Neural crest cell (in vitro differentiated cells): ENCODE measurements around the gene FGF7. TPM values are rescaled to one million over a fixed set of nuclear protein-coding genes. Genes with fewer than 3 reads are reported as not detected.
"Not testable (repeated sequence)": the region's sequence is repeated elsewhere in the genome, so short reads cannot be mapped to it uniquely, and the experiment has no call there.

Experiments used
- DNase-seq: peaks from one replicate; pipeline ENCODE4 v3.0.0; 2021; ENCODE audit warnings: low read depth, mixed read lengths, low spot score
- H3K27ac Mint-ChIP-seq: one replicate; pipeline ENCODE4 v1.8.0; 2021; ENCODE audit warnings: mild to moderate bottlenecking, mixed read lengths; ENCODE audit not compliant: unreplicated experiment
- H3K27me3 Mint-ChIP-seq: 2 replicates; pipeline ENCODE4 v1.8.0; 2021; ENCODE audit warnings: low read depth, mild to moderate bottlenecking, mixed read lengths
- H3K36me3 Mint-ChIP-seq: 2 replicates; pipeline ENCODE4 v1.8.0; 2021; ENCODE audit warnings: low read depth, mild to moderate bottlenecking, mixed read lengths
- H3K4me1 Mint-ChIP-seq: 2 replicates; pipeline ENCODE4 v1.8.0; 2021; ENCODE audit warnings: mixed read lengths
- H3K4me3 Mint-ChIP-seq: one replicate; pipeline ENCODE4 v1.8.0; 2021; ENCODE audit warnings: mild to moderate bottlenecking, mixed read lengths
- H3K9me3 Mint-ChIP-seq: 2 replicates; pipeline ENCODE4 v1.8.0; 2021; ENCODE audit warnings: mixed read lengths
- CTCF ChIP-seq: fragments of 200-600 bp; sonication (generic); conservative IDR thresholded peaks from 2 replicates; pipeline ENCODE4 v1.5.0; 2021; ENCODE audit warnings: antibody characterized with exemption, mild to moderate bottlenecking
- total RNA-seq: library from RNA; stranded (reverse); gene quantifications from 2 replicates; pipeline ENCODE4 v1.2.1, GENCODE V29; 2021

FGF7 gene
- total RNA-seq, 1 donor from 2014 or later, result 0.19 TPM

DNA sequence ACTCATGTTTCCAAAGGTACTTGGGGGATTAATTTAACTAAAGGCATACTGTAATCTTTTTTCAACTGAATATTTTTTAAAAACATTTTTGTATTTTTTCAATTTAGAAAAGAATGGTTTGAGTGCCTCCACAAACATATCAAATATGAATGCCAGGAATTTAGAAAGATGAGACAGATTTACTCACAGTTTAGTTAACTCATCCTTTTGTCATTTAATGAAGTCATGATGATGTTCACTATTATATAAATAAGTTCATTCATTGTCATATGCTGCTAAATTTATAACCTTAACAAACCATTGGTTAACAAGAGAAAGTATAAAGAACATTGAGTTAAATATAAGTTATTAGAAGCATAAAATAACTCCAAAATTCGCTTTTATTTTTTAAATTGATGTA, 50.0 kb downstream of the FGF7 start:
- H3K9me3 Mint-ChIP-seq, result no peaks in the 10 kb centered on the region
- H3K4me1 Mint-ChIP-seq, result peaks cover 7% of the 10 kb centered on the region
- TF ChIP-seq CTCF, result no peak
- DNase-seq, result no peak
- no peaks in the 10 kb centered on the region for H3K36me3 Mint-ChIP-seq
- H3K27ac Mint-ChIP-seq, result no peak overlapping the region
- no peaks in the 10 kb centered on the region for H3K27me3 Mint-ChIP-seq
- H3K4me3 Mint-ChIP-seq, result no peak overlapping the region

DNA sequence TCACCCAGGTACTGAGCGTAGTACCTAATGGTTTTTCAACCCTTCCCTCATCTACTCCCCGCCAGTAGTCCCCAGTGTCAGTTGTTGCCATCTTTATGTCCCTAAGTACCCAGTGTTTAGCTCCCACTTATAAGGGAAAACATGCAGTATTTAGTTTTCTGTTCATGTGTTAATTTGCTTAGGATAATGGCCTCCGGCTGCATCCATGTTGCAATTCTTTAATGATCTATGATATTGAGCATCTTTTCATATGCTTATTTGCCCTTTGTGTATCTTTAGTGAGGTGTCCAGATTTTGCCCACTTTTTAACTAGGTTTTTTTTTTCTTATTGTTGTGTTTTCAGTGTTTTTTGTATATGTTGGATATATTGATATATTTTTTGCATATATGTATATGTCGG, 55.0 kb downstream of the FGF7 start:
- H3K27ac Mint-ChIP-seq, DNase-seq, H3K36me3 Mint-ChIP-seq, H3K27me3 Mint-ChIP-seq, H3K4me1 Mint-ChIP-seq, H3K9me3 Mint-ChIP-seq, H3K4me3 Mint-ChIP-seq: not testable (repeated sequence)

GRCh38 chr15:49478982-49479381, 55.9 kb downstream of the FGF7 start:
- not testable (repeated sequence) for H3K27ac Mint-ChIP-seq, DNase-seq, H3K4me3 Mint-ChIP-seq, H3K9me3 Mint-ChIP-seq, H3K36me3 Mint-ChIP-seq, H3K4me1 Mint-ChIP-seq, H3K27me3 Mint-ChIP-seq

- H3K27ac Mint-ChIP-seq, H3K4me3 Mint-ChIP-seq, H3K9me3 Mint-ChIP-seq, DNase-seq, H3K36me3 Mint-ChIP-seq, H3K27me3 Mint-ChIP-seq, H3K4me1 Mint-ChIP-seq: not testable (repeated sequence)
Measured at GRCh38 chr15:49485401-49485800, 62.4 kb downstream of the FGF7 start.

GRCh38 chr15:49490966-49491365, 67.9 kb downstream of the FGF7 start:
- no peak for DNase-seq
- Mint-ChIP-seq H3K4me1 (no peaks in the 10 kb centered on the region), H3K27ac (no peak overlapping the region), H3K27me3 (no peaks in the 10 kb centered on the region), H3K9me3 (no peaks in the 10 kb centered on the region), H3K36me3 (no peaks in the 10 kb centered on the region), H3K4me3 (no peak overlapping the region)
- TF ChIP-seq CTCF, result no peak

DNA sequence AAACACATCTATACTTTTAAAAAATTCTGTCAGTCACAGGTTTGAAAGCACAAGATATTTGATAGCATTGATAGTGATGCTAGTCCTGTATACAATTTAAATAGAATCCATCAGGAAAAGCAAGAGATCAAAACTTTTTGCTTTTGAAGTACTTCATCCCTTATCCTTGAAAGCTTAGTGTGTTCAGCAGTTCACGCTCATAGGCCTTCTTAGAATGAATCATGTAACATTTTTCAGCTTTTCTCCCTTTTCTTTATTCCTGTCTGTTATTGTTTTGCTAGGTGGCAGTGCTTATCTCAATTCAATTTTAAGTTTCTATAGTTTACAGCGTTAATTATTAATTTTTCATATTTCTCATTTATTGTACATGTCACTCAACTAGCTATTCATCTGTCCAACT, 69.1 kb downstream of the FGF7 start:
- no peaks in the 10 kb centered on the region for H3K4me1 Mint-ChIP-seq
- no peaks in the 10 kb centered on the region for H3K27me3 Mint-ChIP-seq
- H3K4me3 Mint-ChIP-seq, result no peak overlapping the region
- no peak for TF ChIP-seq CTCF
- DNase-seq, result no peak
- no peaks in the 10 kb centered on the region for H3K9me3 Mint-ChIP-seq
- no peaks in the 10 kb centered on the region for H3K36me3 Mint-ChIP-seq
- H3K27ac Mint-ChIP-seq, result no peak overlapping the region

DNA sequence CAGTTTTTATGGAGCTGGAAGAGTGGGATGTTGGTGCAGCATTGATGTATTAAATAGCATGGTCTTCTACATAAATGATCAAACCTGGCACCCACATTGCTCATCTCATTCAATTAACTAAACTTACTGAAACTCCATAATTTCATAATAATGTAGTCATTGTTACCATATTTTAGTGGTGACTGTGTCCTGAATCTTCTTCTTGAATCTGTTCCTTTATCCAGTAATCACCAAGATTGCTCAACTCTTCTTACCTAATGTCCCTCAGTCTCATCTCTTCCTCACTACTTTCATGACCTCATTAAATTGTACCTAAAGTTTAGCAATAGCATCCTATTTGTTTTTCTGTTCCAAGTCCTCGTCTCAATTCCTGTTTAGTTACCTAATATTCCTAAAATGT, 69.8 kb downstream of the FGF7 start:
- Mint-ChIP-seq H3K9me3 (no peaks in the 10 kb centered on the region), H3K36me3 (no peaks in the 10 kb centered on the region), H3K4me3 (no peak overlapping the region), H3K27ac (no peak overlapping the region), H3K4me1 (no peaks in the 10 kb centered on the region), H3K27me3 (no peaks in the 10 kb centered on the region)
- DNase-seq, result no peak
- TF ChIP-seq CTCF, result no peak
